ENCODE measurements around the gene ARHGAP15.

DNA sequence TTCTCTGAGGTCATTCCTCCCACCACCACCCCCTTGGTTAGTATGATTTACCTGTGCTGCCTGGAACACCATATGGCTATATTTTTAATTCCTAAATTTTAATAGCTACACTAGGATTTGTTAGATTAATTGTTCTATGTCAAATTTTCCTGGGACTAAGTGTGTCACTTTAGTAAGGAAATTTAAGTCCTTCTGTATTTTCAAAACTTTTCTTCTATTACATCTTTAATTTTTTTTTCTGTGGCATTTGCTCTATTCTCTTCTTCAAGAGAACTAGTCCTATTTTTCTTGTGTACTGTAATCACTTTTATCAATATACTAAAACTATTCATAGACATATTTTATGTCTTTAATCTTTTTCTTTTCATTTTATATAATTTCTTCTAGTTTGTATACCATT is 456.9 kb downstream of the ARHGAP15 start:
- TF ChIP-seq, protein P1, sequence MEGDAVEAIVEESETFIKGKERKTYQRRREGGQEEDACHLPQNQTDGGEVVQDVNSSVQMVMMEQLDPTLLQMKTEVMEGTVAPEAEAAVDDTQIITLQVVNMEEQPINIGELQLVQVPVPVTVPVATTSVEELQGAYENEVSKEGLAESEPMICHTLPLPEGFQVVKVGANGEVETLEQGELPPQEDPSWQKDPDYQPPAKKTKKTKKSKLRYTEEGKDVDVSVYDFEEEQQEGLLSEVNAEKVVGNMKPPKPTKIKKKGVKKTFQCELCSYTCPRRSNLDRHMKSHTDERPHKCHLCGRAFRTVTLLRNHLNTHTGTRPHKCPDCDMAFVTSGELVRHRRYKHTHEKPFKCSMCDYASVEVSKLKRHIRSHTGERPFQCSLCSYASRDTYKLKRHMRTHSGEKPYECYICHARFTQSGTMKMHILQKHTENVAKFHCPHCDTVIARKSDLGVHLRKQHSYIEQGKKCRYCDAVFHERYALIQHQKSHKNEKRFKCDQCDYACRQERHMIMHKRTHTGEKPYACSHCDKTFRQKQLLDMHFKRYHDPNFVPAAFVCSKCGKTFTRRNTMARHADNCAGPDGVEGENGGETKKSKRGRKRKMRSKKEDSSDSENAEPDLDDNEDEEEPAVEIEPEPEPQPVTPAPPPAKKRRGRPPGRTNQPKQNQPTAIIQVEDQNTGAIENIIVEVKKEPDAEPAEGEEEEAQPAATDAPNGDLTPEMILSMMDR (conservative IDR thresholded peaks at IDR 0.05; ENCODE audit: low read length): no peak
- TF ChIP-seq EZH2phosphoT487 (IDR thresholded peaks at IDR 0.05; ENCODE audit: borderline replicate concordance, low read depth, low read length): no peak

All from OCI-LY7 (cell line).